Osteoblast (primary cell): ENCODE data around the gene OSBPL2. TPM values are rescaled to one million over a fixed set of nuclear protein-coding genes. Genes with fewer than 3 reads are reported as not detected.

Experiments
- DNase-seq: peaks from one replicate; pipeline ENCODE4 v3.0.0; 2011; ENCODE audit warnings: low spot score, mixed read lengths; ENCODE audit not compliant: insufficient read length; ENCODE audit errors: missing footprints
- H2AFZ ChIP-seq: 2 replicates; pipeline ENCODE4 v1.6.0; 2011; ENCODE audit warnings: mild to moderate bottlenecking, low read length
- H3K27ac ChIP-seq: 2 replicates; pipeline ENCODE4 v1.5.1; 2011; ENCODE audit warnings: mild to moderate bottlenecking, low read depth, low read length, moderate library complexity
- H3K27me3 ChIP-seq: 2 replicates; pipeline ENCODE4 v1.6.0; 2012; ENCODE audit warnings: mild to moderate bottlenecking, control low read depth, inconsistent platforms, low read length, moderate library complexity; ENCODE audit not compliant: insufficient read depth
- H3K36me3 ChIP-seq: 2 replicates; pipeline ENCODE4 v1.5.1; 2011; ENCODE audit warnings: mild to moderate bottlenecking, low read length, control low read depth, moderate library complexity; ENCODE audit not compliant: insufficient read depth
- H3K4me1 ChIP-seq: 2 replicates; pipeline ENCODE4 v1.5.1; 2011; ENCODE audit warnings: mild to moderate bottlenecking, low read length, control low read depth, moderate library complexity; ENCODE audit not compliant: insufficient read depth
- H3K4me2 ChIP-seq: 2 replicates; pipeline ENCODE4 v1.6.0; 2011; ENCODE audit warnings: mild to moderate bottlenecking, low read length; ENCODE audit not compliant: insufficient read depth
- H3K4me3 ChIP-seq: fragments of 200-600 bp; sonication (generic); 3 replicates; pipeline ENCODE4 v1.5.1; 2012; ENCODE audit warnings: mild to moderate bottlenecking, low read length, inconsistent platforms; ENCODE audit not compliant: insufficient read depth
- H3K79me2 ChIP-seq: 2 replicates; pipeline ENCODE4 v1.6.0; 2012; ENCODE audit warnings: mild to moderate bottlenecking, low read length, control low read depth, inconsistent platforms; ENCODE audit not compliant: insufficient read depth
- H3K9me3 ChIP-seq: 2 replicates; pipeline ENCODE4 v1.5.1; 2011; ENCODE audit warnings: low read depth, low read length, control low read depth
- H4K20me1 ChIP-seq: 2 replicates; pipeline ENCODE4 v1.6.0; 2012; ENCODE audit warnings: mild to moderate bottlenecking, low read length, control low read depth; ENCODE audit not compliant: insufficient read depth
- CTCF ChIP-seq: IDR thresholded peaks from 2 replicates; pipeline ENCODE4 v1.5.1; 2011; ENCODE audit warnings: mild to moderate bottlenecking, low read depth, low read length, moderate library complexity; ENCODE audit errors: extremely low read depth
- total RNA-seq: library from RNA; depleted of rRNA; stranded (reverse); fragments of >200 nt; gene quantifications from 2 replicates; pipeline ENCODE4 v1.2.3, GENCODE V29; 2012

Gene OSBPL2
- total RNA-seq, 1 donor, result 35.8 TPM

- Histone ChIP-seq H3K9me3 (no peaks in the 10 kb centered on the region), H3K27ac (no peak overlapping the region), H4K20me1 (peaks cover 3% of the 10 kb centered on the region), H3K36me3 (peaks cover 59% of the 10 kb centered on the region), H3K27me3 (no peaks in the 10 kb centered on the region), H3K4me3 (no peak overlapping the region), H3K4me2 (no peak overlapping the region), H3K79me2 (no peaks in the 10 kb centered on the region), H3K4me1 (no peaks in the 10 kb centered on the region), H2AFZ (no peak overlapping the region)
- no peak for DNase-seq
- TF ChIP-seq CTCF, result no peak
Measured at GRCh38 chr20:62293111-62293784, 54.9 kb downstream of the OSBPL2 start.

GRCh38 chr20:62293946-62294345 is 55.6 kb downstream of the OSBPL2 start:
- no peaks in the 10 kb centered on the region for H3K9me3 ChIP-seq
- peaks cover 54% of the 10 kb centered on the region for H3K36me3 ChIP-seq
- H4K20me1 ChIP-seq, result peaks cover 3% of the 10 kb centered on the region
- no peak overlapping the region for H3K4me2 ChIP-seq
- H2AFZ ChIP-seq, result no peak overlapping the region
- no peaks in the 10 kb centered on the region for H3K27me3 ChIP-seq
- peak; percentile 79 for DNase-seq
- H3K4me3 ChIP-seq, result no peak overlapping the region
- H3K4me1 ChIP-seq, result no peaks in the 10 kb centered on the region
- no peak overlapping the region for H3K27ac ChIP-seq
- H3K79me2 ChIP-seq, result no peaks in the 10 kb centered on the region
- TF ChIP-seq CTCF, result no peak

- no peak overlapping the region for H3K4me3 ChIP-seq
- no peaks in the 10 kb centered on the region for H3K4me1 ChIP-seq
- peaks cover 51% of the 10 kb centered on the region for H3K36me3 ChIP-seq
- H3K4me2 ChIP-seq, result no peak overlapping the region
- no peak for TF ChIP-seq CTCF
- H4K20me1 ChIP-seq, result peaks cover 3% of the 10 kb centered on the region
- no peaks in the 10 kb centered on the region for H3K79me2 ChIP-seq
- no peak overlapping the region for H3K27ac ChIP-seq
- H2AFZ ChIP-seq, result no peak overlapping the region
- no peaks in the 10 kb centered on the region for H3K27me3 ChIP-seq
- no peaks in the 10 kb centered on the region for H3K9me3 ChIP-seq
- DNase-seq, result peak; percentile 79
Measured at GRCh38 chr20:62294516-62294915, 56.2 kb downstream of the OSBPL2 start.

GRCh38 chr20:62296724-62297448 is 58.6 kb downstream of the OSBPL2 start:
- Histone ChIP-seq H3K9me3 (no peaks in the 10 kb centered on the region), H2AFZ (no peak overlapping the region), H3K4me1 (no peaks in the 10 kb centered on the region), H3K27ac (no peak overlapping the region), H3K79me2 (no peaks in the 10 kb centered on the region), H3K36me3 (peaks cover 38% of the 10 kb centered on the region), H3K27me3 (no peaks in the 10 kb centered on the region), H4K20me1 (peaks cover 3% of the 10 kb centered on the region), H3K4me3 (no peak overlapping the region), H3K4me2 (no peak overlapping the region)
- no peak for TF ChIP-seq CTCF
- no peak for DNase-seq
